ENCODE results near the gene SLC26A8. TPM values are rescaled to one million over a fixed set of nuclear protein-coding genes. Genes with fewer than 3 reads are reported as not detected.

The SLC26A8 gene
- total and polyA plus RNA-seq, 4 donors, result 0.03 to 0.33 (median 0.18) TPM

- TF ChIP-seq EGR1 (IDR thresholded peaks at IDR 0.05; ENCODE audit: low read depth in 2 of 2) (no peak), RXRA (IDR thresholded peaks at IDR 0.05) (no peak), NR2F2 (IDR thresholded peaks at IDR 0.05) (no peak), ZBTB33 (IDR thresholded peaks at IDR 0.05) (no peak)
- Histone ChIP-seq H3K27me3 (ENCODE audit: control insufficient read depth in 4 of 4, insufficient read depth in 4 of 4, low read length in 3 of 4) (no peaks in the 10 kb centered on the region), H3K4me3 (ENCODE audit: low read depth in 1 of 3, low read length in 3 of 3) (no peak overlapping the region), H3K27ac (ENCODE audit: low read depth in 1 of 2, low read length in 2 of 2) (no peak overlapping the region), H3K9ac (ENCODE audit: low read depth in 1 of 2, low read length in 2 of 2) (no peak overlapping the region), H3K9me3 (ENCODE audit: control insufficient read depth in 4 of 4, low read length in 3 of 4) (no peaks in the 10 kb centered on the region), H3K4me1 (ENCODE audit: control insufficient read depth in 4 of 4, insufficient read depth in 4 of 4, low read length in 3 of 4) (no peaks in the 10 kb centered on the region), H3K36me3 (ENCODE audit: control insufficient read depth in 4 of 4, insufficient read depth in 3 of 4, low read depth in 1 of 4, low read length in 3 of 4) (no peaks in the 10 kb centered on the region)
- no peak for DNase-seq (ENCODE audit: low spot score)
- 92% methylated on average over 5 of the region's 5 CpGs for WGBS
These were observed 68.9 kb downstream of the SLC26A8 start for GRCh38 chr6:35955521-35955920.

DNA sequence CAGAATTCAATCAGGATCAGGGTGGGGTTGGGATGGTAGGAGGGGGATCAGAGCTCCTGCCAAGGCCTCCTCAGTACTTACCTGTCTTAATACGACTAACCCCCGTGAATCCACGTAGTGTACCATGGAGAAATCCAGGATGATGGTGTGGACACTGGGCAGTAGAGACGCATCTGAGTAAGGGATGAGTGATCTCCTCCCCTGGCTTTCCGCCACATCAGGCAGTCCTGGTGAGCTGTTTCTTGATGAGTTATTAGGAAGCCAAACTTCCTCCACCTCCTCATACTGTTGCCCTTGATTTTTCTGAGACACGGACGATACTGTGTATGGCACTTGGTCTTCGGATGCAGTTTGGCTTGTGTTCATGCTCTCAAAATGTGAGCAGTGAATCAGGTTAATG is 69.4 kb downstream of the SLC26A8 start:
- 96% methylated on average over 8 of the region's 8 CpGs for WGBS

More for the DNA sequence above, 69.4 kb downstream of the SLC26A8 start:
- Histone ChIP-seq H3K27me3 (ENCODE audit: control insufficient read depth in 4 of 4, insufficient read depth in 4 of 4, low read length in 3 of 4) (no peaks in the 10 kb centered on the region), H3K9ac (ENCODE audit: low read depth in 1 of 2, low read length in 2 of 2) (no peak overlapping the region), H3K36me3 (ENCODE audit: control insufficient read depth in 4 of 4, insufficient read depth in 3 of 4, low read depth in 1 of 4, low read length in 3 of 4) (no peaks in the 10 kb centered on the region), H3K4me1 (ENCODE audit: control insufficient read depth in 4 of 4, insufficient read depth in 4 of 4, low read length in 3 of 4) (no peaks in the 10 kb centered on the region), H3K4me3 (ENCODE audit: low read depth in 1 of 3, low read length in 3 of 3) (no peak overlapping the region), H3K9me3 (ENCODE audit: control insufficient read depth in 4 of 4, low read length in 3 of 4) (no peaks in the 10 kb centered on the region), H3K27ac (ENCODE audit: low read depth in 1 of 2, low read length in 2 of 2) (no peak overlapping the region)
- no peak for DNase-seq (ENCODE audit: low spot score)
- TF ChIP-seq ZBTB33 (IDR thresholded peaks at IDR 0.05) (no peak), GABPA (IDR thresholded peaks at IDR 0.05 in 1 of 2, conservative IDR thresholded peaks at IDR 0.05 in 1 of 2) (no peak), MAX (IDR thresholded peaks at IDR 0.05) (no peak)
- TF ChIP-seq, protein P1, sequence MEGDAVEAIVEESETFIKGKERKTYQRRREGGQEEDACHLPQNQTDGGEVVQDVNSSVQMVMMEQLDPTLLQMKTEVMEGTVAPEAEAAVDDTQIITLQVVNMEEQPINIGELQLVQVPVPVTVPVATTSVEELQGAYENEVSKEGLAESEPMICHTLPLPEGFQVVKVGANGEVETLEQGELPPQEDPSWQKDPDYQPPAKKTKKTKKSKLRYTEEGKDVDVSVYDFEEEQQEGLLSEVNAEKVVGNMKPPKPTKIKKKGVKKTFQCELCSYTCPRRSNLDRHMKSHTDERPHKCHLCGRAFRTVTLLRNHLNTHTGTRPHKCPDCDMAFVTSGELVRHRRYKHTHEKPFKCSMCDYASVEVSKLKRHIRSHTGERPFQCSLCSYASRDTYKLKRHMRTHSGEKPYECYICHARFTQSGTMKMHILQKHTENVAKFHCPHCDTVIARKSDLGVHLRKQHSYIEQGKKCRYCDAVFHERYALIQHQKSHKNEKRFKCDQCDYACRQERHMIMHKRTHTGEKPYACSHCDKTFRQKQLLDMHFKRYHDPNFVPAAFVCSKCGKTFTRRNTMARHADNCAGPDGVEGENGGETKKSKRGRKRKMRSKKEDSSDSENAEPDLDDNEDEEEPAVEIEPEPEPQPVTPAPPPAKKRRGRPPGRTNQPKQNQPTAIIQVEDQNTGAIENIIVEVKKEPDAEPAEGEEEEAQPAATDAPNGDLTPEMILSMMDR (IDR thresholded peaks at IDR 0.05; ENCODE audit: low read depth, low read length, missing input control), result no peak
- TF ChIP-seq, protein P2, sequence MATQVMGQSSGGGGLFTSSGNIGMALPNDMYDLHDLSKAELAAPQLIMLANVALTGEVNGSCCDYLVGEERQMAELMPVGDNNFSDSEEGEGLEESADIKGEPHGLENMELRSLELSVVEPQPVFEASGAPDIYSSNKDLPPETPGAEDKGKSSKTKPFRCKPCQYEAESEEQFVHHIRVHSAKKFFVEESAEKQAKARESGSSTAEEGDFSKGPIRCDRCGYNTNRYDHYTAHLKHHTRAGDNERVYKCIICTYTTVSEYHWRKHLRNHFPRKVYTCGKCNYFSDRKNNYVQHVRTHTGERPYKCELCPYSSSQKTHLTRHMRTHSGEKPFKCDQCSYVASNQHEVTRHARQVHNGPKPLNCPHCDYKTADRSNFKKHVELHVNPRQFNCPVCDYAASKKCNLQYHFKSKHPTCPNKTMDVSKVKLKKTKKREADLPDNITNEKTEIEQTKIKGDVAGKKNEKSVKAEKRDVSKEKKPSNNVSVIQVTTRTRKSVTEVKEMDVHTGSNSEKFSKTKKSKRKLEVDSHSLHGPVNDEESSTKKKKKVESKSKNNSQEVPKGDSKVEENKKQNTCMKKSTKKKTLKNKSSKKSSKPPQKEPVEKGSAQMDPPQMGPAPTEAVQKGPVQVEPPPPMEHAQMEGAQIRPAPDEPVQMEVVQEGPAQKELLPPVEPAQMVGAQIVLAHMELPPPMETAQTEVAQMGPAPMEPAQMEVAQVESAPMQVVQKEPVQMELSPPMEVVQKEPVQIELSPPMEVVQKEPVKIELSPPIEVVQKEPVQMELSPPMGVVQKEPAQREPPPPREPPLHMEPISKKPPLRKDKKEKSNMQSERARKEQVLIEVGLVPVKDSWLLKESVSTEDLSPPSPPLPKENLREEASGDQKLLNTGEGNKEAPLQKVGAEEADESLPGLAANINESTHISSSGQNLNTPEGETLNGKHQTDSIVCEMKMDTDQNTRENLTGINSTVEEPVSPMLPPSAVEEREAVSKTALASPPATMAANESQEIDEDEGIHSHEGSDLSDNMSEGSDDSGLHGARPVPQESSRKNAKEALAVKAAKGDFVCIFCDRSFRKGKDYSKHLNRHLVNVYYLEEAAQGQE (IDR thresholded peaks at IDR 0.05), result no peak

All from liver (tissue), 9 donors.